Activated T-cell treated with anti-CD3 and anti-CD28 coated beads for 4 hours (primary cell): ENCODE measurements around the gene GIT2.

ENCODE experiments used
- DNase-seq: peaks from one replicate; pipeline ENCODE4 v3.0.0-alpha.2; 2020

Gene GIT2

DNA sequence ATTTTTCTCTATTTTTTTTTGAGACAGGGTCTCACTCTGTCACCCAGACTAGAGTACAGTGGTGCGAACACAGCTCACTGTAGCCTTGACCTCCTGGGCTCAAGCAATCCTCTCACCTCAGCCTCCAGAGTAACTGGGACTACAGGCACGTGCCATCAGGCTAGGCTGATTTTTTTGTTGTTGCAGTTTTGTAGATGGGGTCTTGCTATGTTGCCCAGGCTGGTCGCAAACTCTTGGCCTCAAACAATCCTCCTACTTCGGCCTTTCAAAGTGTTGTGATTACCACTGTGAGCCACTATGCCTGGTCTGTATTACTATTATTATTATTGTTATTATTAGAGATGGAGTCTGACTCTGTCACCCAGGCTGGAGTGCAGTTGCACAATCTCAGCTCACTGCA, 23.3 kb downstream of the GIT2 start:
- DNase-seq = no peak

GRCh38 chr12:109968801-109969200, 27.4 kb downstream of the GIT2 start:
- no peak for DNase-seq

GRCh38 chr12:109968032-109968420, 28.1 kb downstream of the GIT2 start:
- DNase-seq = no peak

DNA sequence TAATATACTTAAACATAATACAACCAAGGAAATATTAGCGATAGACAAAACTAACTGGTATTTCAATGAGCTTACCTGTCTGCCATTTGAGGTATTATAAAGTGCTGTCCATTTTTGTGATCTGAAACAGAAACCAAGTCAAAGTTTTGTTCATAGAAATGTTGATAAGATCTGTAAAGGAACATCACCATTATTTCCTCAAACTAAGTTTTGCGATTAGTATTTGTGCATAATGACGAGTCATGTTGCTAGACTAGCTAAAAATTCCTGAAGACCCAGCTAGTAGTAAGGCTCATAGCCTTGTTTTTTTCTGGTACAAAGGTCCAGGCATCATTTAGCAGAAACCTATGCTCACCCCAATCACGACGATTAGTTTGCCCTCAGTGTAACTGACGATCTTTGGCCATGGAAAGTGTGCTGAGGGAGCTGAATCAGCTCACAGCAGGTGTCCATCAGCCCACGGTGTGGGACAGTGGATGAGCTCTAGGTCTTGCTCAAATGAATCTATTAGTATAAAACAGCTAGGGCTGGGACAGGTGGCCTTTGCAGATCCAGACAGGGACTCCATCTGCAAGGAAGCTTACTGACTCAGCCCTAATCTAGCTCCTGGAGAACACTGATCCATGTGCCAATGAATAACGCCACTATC, 28.7 kb downstream of the GIT2 start:
- DNase-seq = no peak

DNA sequence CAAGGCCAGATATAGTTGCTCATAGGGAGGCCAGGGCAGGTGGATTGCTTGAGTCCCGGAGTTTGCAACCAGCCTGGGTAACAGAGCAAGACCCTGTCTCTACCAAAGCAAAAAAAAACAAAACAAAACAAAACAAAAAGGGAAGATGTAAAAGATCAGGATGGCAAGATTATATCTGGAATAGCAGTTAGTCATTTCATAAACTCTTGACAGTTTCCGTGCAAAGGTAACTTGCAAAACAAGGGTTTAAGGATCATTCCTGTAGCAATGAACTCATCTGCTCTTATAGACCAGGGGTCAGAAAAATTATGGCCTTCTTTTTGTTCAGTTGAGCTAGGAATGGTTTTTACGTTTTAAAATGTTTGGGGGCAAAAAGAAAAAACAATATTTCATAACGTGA, 29.6 kb downstream of the GIT2 start:
- DNase-seq = no peak

GRCh38 chr12:109963743-109964429, 32.3 kb downstream of the GIT2 start:
- DNase-seq = no peak

DNA sequence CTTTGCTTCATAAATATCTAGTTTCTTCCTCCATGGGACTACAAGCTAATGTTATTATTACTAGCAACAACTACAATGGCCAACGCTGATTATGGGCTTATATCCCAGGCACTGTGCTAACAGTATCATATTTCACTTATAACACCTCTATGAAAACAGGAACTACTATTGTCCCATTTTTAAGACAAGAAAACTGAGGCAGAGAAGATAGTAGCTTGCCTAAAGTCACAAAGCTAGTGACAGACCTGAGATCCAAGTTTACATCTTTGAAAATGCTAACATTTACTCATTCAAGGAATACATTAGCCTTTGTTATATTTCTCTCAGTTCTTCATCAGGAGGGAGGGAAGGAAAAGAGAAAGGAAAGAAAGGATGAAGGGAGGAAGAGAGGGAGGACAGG, 32.8 kb downstream of the GIT2 start:
- no peak for DNase-seq

GRCh38 chr12:109962398-109962797, 33.8 kb downstream of the GIT2 start:
- DNase-seq = no peak

DNA sequence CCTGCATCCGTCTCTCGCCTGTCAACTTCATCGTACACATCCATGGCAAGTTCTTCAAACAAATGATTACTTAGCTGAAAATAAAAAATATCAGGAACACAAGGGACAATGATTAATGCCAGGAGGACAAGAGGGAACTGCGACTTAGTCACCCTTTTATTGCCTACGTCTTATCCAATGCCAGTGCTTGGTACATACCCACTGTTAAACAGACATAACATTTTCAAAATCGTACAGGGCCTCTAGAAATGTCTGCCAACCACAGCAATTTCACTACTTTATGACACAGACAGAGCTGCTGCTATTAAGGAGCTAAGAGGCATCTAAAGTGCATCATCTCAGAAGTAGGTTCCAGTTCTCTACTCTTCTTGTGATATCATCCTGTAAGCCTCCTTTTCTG, 34.6 kb downstream of the GIT2 start:
- DNase-seq = no peak

DNA sequence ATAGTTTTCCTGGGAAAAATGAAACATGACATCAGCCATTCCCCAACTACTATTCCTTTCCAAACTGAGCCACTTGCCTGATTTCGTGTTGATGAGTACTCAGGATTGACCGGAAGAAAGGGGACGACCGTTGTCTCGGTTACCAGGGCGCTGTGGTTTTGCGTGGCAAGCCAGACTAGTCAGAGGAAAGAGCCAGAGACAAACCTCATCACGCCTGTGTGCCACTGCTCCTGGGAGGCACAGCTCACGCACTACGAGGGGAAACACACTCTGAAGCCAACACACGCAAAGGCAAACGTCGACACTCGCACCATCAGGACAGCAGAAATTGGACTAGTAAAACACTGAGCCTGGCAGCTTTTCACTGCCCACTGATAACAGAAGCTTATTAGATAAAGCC, 35.0 kb downstream of the GIT2 start:
- DNase-seq = no peak

DNA sequence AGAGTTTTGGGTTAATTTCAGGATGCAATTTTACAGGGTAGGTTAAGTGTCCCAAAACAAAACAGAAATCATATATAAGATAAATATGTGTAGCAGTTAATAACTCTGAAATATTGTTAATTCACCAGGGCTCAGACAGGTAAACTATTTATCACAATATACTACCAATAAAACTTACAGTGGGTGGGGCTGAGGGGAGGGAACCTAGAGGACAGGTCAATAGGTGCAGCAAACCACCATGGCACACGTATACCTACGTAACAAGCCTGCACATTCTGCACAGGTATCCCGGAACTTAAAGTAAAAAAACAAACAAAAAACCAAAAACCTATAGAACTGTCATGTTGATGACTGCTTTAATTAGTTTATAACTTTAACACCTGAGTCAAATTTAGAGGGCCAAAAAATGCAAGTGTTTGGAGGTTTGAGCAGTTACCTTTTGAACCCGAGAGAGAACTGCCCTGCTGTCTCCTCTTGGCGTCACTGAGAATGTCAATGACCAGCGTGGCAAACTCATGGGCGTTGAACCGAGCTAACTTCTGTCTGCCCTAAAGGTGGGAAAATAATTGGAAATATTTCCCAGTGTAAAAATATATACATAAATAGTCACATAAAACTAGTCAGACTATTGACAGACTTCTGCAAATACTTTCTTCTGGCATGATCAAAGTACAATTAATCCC, 36.6 kb downstream of the GIT2 start:
- DNase-seq = no peak

DNA sequence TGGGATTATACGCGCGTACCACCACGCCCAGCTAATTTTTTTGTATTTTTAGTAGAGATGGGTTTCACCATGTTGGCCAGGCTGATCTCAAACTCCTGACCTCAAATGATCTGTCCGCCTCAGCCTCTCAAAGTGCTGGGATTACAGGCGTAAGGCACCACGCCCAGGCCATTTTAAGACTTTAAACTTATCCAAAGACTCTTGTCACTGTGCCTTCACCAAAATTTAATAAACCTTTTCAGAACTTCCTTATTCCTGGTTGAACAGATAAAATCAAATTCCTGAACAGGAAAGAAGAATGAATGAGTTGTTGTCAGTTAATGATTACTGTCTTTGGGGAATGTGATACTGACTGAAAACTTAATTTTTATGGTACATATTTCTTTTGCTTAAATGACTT, 37.8 kb downstream of the GIT2 start:
- DNase-seq = no peak

DNA sequence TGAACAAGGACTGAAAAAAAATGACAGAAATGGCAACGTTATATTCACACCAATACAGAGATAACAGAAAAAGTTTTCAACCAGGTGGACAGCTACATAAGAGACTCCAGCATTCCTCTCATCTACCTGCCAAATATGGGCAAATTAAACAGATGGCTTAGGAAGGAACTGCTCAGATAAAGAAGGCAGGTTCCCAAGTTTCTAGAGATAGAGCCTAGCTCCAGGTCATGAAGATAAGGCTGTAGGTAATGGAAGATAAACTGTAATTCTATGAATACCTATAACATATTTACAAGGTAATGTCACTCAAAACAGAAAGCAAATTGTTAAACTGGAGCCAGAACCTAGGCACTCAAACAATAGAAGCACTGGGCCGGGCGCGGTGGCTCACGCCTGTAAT, 42.5 kb downstream of the GIT2 start:
- DNase-seq = no peak

GRCh38 chr12:109952873-109953272, 43.3 kb downstream of the GIT2 start:
- DNase-seq = no peak

DNA sequence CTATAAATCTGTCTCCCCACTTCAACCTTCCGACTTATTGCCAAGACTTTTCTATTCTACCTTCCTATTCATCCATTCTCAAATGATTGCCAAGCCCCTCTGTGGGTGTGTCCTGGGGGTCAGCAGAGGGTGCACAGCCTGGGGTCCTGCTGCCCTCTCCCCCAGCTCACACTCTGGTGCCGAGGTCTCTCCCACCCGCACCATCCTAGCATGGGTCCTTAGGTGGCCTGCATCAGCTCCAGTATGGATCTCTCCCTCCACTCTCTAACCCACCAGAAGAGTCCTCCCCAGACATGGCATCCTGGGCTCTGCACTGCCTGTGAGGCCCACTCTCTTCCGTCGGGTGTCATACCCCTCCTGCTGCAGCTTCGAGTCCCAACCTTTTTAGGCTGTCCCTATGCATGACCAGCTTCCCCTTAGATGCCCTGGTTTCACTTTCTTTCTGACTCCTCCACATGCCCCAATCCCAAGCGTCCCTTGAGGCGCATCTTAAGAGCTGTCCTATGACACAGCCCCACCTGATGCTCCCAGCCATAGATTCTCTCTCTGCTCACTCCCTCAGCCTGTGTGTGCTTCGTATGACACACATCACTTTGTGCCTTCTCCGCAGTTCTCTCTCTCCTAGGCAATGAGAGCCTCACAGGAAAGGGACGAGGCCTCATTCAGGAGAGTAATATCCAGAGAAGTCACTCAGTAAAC, 43.9 kb downstream of the GIT2 start:
- DNase-seq = no peak

DNA sequence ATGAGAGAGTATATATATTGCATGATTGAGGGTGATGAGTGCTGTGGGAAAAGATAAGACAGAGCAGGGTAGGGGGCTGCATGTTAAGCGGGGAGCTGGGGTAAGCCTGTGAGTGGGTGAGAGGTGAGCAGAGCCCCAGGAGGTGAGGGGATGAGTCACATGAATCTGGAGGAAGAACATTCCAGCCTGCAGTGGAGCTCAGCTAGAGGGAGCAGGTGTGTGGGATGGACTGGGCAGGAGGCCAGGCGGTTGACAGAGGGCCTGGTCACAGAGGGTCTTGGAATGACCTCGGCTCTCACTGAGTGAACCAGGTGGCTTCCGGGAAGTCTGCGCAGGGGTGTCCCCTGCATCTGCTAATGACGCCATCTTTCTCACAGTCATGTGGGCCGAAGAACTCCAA, 44.4 kb downstream of the GIT2 start:
- no peak for DNase-seq

- no peak for DNase-seq
These were observed 45.0 kb downstream of the GIT2 start for GRCh38 chr12:109951136-109951535.

DNA sequence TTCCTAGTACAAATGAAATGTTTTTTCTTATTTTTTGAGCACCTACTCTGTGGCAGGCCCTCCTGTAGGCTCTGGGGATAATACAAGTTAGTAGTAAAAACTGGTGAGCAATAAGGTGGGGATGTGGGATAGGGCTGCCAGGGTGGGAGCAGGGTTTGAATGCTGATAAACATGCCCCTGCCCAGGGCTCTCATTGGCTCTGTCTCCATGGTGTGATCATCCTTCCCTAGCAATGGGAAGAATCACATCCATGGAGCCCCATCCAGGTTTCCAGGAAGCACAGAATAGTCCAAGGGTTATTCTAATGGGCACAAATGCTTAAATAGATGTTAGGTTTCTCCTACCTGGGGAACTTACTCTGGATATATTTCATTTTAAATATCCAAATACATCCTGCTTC, 45.5 kb downstream of the GIT2 start:
- no peak for DNase-seq

GRCh38 chr12:109949089-109949488, 47.1 kb downstream of the GIT2 start:
- DNase-seq = no peak

- no peak for DNase-seq
These were observed 47.8 kb downstream of the GIT2 start for GRCh38 chr12:109948368-109948767.

DNA sequence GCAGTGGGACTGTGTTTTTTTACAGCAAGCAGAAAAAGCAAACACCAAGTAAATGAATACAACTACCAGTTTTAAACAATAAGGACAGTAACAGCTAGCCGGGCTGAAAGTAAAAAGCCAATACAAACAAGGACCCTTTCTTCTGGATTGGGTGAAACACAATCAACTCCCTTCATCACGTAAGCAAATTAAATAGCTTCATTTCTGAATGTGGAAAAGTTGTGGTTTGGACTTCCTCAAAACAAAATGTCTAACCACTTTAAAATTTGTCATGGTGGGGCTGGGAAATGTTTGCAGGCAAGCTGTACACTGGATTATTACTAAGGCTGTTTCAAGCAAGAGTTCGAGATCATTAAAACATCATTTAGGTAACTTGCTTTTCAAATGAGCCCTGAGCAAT, 48.6 kb downstream of the GIT2 start:
- no peak for DNase-seq

DNA sequence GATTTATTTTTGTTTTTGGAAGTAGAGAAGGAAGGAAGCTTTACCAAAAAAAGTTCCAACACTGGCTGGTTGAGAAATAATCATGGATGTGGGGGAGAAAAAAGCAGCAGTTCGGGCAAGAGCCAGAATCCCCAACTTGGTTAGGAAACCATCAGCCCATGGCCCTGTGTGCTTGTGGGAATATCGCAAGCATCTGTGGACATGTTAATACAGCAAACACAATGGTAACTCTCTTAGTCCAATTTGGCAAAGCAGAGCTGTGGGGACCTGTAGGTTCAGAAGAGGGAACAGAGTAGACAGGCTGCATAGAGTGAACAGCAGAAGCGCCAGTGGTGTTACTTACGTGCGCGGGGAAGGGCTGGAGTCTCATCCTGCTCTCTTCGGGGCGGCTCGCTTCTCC, 49.3 kb downstream of the GIT2 start:
- DNase-seq = no peak

DNA sequence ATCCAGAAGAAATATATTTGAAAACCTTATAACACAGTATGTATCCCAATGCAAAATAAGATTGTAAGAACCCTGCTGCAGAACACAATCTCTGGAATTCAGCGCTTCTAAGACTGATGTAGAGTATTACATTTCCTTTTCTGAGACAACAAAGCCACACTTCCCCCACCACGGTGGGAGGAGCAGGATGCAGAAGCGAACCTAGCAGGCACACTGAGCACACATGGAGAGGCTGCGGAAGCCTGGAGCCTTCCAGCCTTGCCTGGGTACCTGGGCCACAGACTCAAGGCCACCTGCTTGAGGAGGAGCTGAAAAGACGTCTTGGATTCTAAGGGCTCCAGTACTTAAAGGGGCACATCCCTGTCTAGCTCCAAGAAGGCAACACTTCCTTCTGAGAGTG, 49.7 kb downstream of the GIT2 start:
- DNase-seq = no peak
